Right atrium auricular region (tissue), 2 donors: ENCODE measurements around the gene DPYSL3. TPM values are rescaled to one million over a fixed set of nuclear protein-coding genes. Genes with fewer than 3 reads are reported as not detected.

ENCODE experiments used
- DNase-seq: peaks from one replicate; pipeline ENCODE4 v3.0.0-alpha.2; 2019; ENCODE audit warnings: low spot score
- H3K27ac ChIP-seq, 2 donors: fragments of 200-600 bp; sonication (generic); 1 replicate in 1 of 2; 2 replicates in 1 of 2; pipeline ENCODE4 v1.5.1; 2016 to 2019
- H3K27me3 ChIP-seq, 2 donors: fragments of 200-600 bp; sonication (generic); one replicate each; pipeline versions ENCODE4 v1.5.1 to v1.6.0; 2017 to 2019
- H3K36me3 ChIP-seq: fragments of 200-600 bp; sonication (generic); one replicate; pipeline ENCODE4 v1.5.1; 2016
- H3K4me1 ChIP-seq, 2 donors: fragments of 200-600 bp; sonication (generic); one replicate each; pipeline versions ENCODE4 v1.5.1 to v1.6.0; 2017 to 2019
- H3K4me3 ChIP-seq, 2 donors: fragments of 200-600 bp; sonication (generic); 1 replicate in 1 of 2; 2 replicates in 1 of 2; pipeline ENCODE4 v1.5.1; 2017 to 2019; ENCODE audit warnings: mild to moderate bottlenecking in 1 of 2, moderate library complexity in 1 of 2
- H3K9me3 ChIP-seq, 2 donors: fragments of 200-600 bp; sonication (generic); one replicate each; pipeline ENCODE4 v1.5.1; 2019
- CTCF ChIP-seq, 2 donors: fragments of 200-600 bp; sonication (generic); IDR thresholded peaks; one replicate each; pipeline ENCODE4 v1.5.1; 2019; ENCODE audit warnings: antibody characterized with exemption in 2 of 2
- total RNA-seq, 2 donors: library from RNA; depleted of rRNA; stranded (reverse); fragments of >200 nt; gene quantifications; one replicate each; pipeline ENCODE4 v1.1.0, GENCODE V29; 2016

The DPYSL3 gene
- total RNA-seq, 2 donors from 2014 or later, result 45.3 to 56.2 TPM

GRCh38 chr5:147348046-147348445 lies 161.8 kb downstream of the DPYSL3 start:
- H3K27me3 ChIP-seq, result no peaks in the 10 kb centered on the region
- H3K4me1 ChIP-seq, result no peaks in the 10 kb centered on the region
- no peak overlapping the region for H3K4me3 ChIP-seq
- no peak overlapping the region for H3K27ac ChIP-seq
- H3K36me3 ChIP-seq, result no peaks in the 10 kb centered on the region
- DNase-seq, result no peak
- TF ChIP-seq CTCF (IDR thresholded peaks at IDR 0.05), result no peak
- no peaks in the 10 kb centered on the region for H3K9me3 ChIP-seq

- no peak overlapping the region for H3K27ac ChIP-seq
- DNase-seq, result no peak
- no peak overlapping the region for H3K4me3 ChIP-seq
- H3K36me3 ChIP-seq, result no peaks in the 10 kb centered on the region
- no peaks in the 10 kb centered on the region for H3K4me1 ChIP-seq
- H3K27me3 ChIP-seq, result no peaks in the 10 kb centered on the region
- TF ChIP-seq CTCF (IDR thresholded peaks at IDR 0.05), result no peak
- no peaks in the 10 kb centered on the region for H3K9me3 ChIP-seq
These were observed 163.8 kb downstream of the DPYSL3 start for GRCh38 chr5:147346006-147346561.

GRCh38 chr5:147344861-147345260 lies 165.0 kb downstream of the DPYSL3 start:
- DNase-seq, result no peak
- Histone ChIP-seq H3K9me3 (no peaks in the 10 kb centered on the region), H3K27ac (no peak overlapping the region), H3K27me3 (no peaks in the 10 kb centered on the region), H3K4me1 (no peaks in the 10 kb centered on the region), H3K36me3 (no peaks in the 10 kb centered on the region), H3K4me3 (no peak overlapping the region)
- TF ChIP-seq CTCF (IDR thresholded peaks at IDR 0.05), result no peak

- H3K27me3 ChIP-seq, result no peaks in the 10 kb centered on the region
- TF ChIP-seq CTCF (IDR thresholded peaks at IDR 0.05), result no peak
- H3K4me3 ChIP-seq, result no peak overlapping the region
- no peaks in the 10 kb centered on the region for H3K36me3 ChIP-seq
- no peak for DNase-seq
- no peak overlapping the region for H3K27ac ChIP-seq
- peaks cover 0 to 8% of the 10 kb centered on the region in 2 donors for H3K9me3 ChIP-seq
- no peaks in the 10 kb centered on the region for H3K4me1 ChIP-seq
These were observed 168.5 kb downstream of the DPYSL3 start for GRCh38 chr5:147341345-147341744.

- Histone ChIP-seq H3K9me3 (peaks cover 0 to 8% of the 10 kb centered on the region in 2 donors), H3K27ac (no peak overlapping the region), H3K4me3 (no peak overlapping the region), H3K4me1 (no peaks in the 10 kb centered on the region), H3K36me3 (no peaks in the 10 kb centered on the region), H3K27me3 (no peaks in the 10 kb centered on the region)
- TF ChIP-seq CTCF (IDR thresholded peaks at IDR 0.05), result no peak
- DNase-seq, result no peak
These were observed 168.9 kb downstream of the DPYSL3 start for GRCh38 chr5:147340941-147341340.
